Mesodermal cell (in vitro differentiated cells): ENCODE results near the gene AKAP17A.

Experiments used
- H3K27ac ChIP-seq: 2 replicates; pipeline ENCODE4 v1.7.0; 2013; ENCODE audit warnings: mild to moderate bottlenecking, low read depth, low read length, moderate library complexity; ENCODE audit not compliant: severe bottlenecking
- H3K36me3 ChIP-seq: 2 replicates; pipeline ENCODE4 v1.7.1; 2013; ENCODE audit warnings: mild to moderate bottlenecking, low read length, moderate library complexity; ENCODE audit not compliant: control insufficient read depth, insufficient read depth
- H3K4me1 ChIP-seq: one replicate; pipeline ENCODE4 v1.7.1; 2013; ENCODE audit warnings: mild to moderate bottlenecking, low read length; ENCODE audit not compliant: insufficient read depth, control insufficient read depth, poor library complexity, severe bottlenecking
- H3K4me3 ChIP-seq: 2 replicates; pipeline ENCODE4 v1.7.0; 2013; ENCODE audit warnings: low read length, control low read depth, mild to moderate bottlenecking; ENCODE audit not compliant: insufficient read depth, poor library complexity, severe bottlenecking; ENCODE audit errors: extremely low read depth
- H3K9me3 ChIP-seq: 2 replicates; pipeline ENCODE4 v1.7.1; 2013; ENCODE audit warnings: mild to moderate bottlenecking, low read length, moderate library complexity; ENCODE audit not compliant: control insufficient read depth
- WGBS, 2 experiments: methylation state at CpG; one replicate each; pipeline ENCODE4 v1.1.5; 2013; ENCODE audit warnings: missing lambda C conversion rate in 2 of 2; ENCODE audit not compliant: insufficient coverage in 2 of 2; 5-methylcytosine and 5-hydroxymethylcytosine counted together

The AKAP17A gene

GRCh38 chrX:1598021-1598875, 6.8 kb downstream of the AKAP17A start:
- Histone ChIP-seq H3K9me3 (no peaks in the 10 kb centered on the region), H3K4me3 (no peak overlapping the region), H3K4me1 (peaks cover 5% of the 10 kb centered on the region), H3K36me3 (peaks cover 98% of the 10 kb centered on the region), H3K27ac (no peak overlapping the region)
- 91 to 97% methylated on average over 39 to 44 of the region's 50 CpGs for WGBS, 2 experiments

GRCh38 chrX:1598876-1599790, 7.7 kb downstream of the AKAP17A start:
- no peaks in the 10 kb centered on the region for H3K9me3 ChIP-seq
- peaks cover 95% of the 10 kb centered on the region for H3K36me3 ChIP-seq
- H3K27ac ChIP-seq, result no peak overlapping the region
- H3K4me3 ChIP-seq, result no peak overlapping the region
- WGBS, 2 experiments, result 95 to 96% methylated on average over 51 to 57 of the region's 57 CpGs
- H3K4me1 ChIP-seq, result peaks cover 3% of the 10 kb centered on the region

GRCh38 chrX:1599791-1600405, 8.5 kb downstream of the AKAP17A start:
- Histone ChIP-seq H3K9me3 (no peaks in the 10 kb centered on the region), H3K27ac (no peak overlapping the region), H3K4me3 (no peak overlapping the region), H3K4me1 (peaks cover 3% of the 10 kb centered on the region), H3K36me3 (peaks cover 91% of the 10 kb centered on the region)
- WGBS, 2 experiments, result 95 to 96% methylated on average over 29 to 32 of the region's 36 CpGs

- Histone ChIP-seq H3K4me1 (peaks cover 3% of the 10 kb centered on the region), H3K27ac (no peak overlapping the region), H3K4me3 (no peak overlapping the region), H3K36me3 (peaks cover 85% of the 10 kb centered on the region), H3K9me3 (no peaks in the 10 kb centered on the region)
- WGBS, 2 experiments, result 95 to 96% methylated on average over 42 to 52 of the region's 52 CpGs
Measured at GRCh38 chrX:1600406-1601050, 9.1 kb downstream of the AKAP17A start.

GRCh38 chrX:1601051-1601767, 9.8 kb downstream of the AKAP17A start:
- no peak overlapping the region for H3K27ac ChIP-seq
- H3K4me1 ChIP-seq, result peaks cover 3% of the 10 kb centered on the region
- H3K4me3 ChIP-seq, result no peak overlapping the region
- H3K9me3 ChIP-seq, result no peaks in the 10 kb centered on the region
- 95% methylated on average over 49 to 58 of the region's 58 CpGs for WGBS, 2 experiments
- peaks cover 78% of the 10 kb centered on the region for H3K36me3 ChIP-seq

GRCh38 chrX:1601768-1602085, 10.3 kb downstream of the AKAP17A start:
- no peak overlapping the region for H3K4me3 ChIP-seq

GRCh38 chrX:1602299-1602698, 10.9 kb downstream of the AKAP17A start:
- WGBS, 2 experiments, result 96 to 97% methylated on average over 8 to 10 of the region's 12 CpGs
- peaks cover under 1% of the 10 kb centered on the region for H3K4me1 ChIP-seq
- H3K4me3 ChIP-seq, result no peak overlapping the region
- H3K27ac ChIP-seq, result no peak overlapping the region
- peaks cover 69% of the 10 kb centered on the region for H3K36me3 ChIP-seq
- no peaks in the 10 kb centered on the region for H3K9me3 ChIP-seq

More at GRCh38 chrX:1601768-1602085, 10.3 kb downstream of the AKAP17A start:
- no peak overlapping the region for H3K27ac ChIP-seq
- H3K36me3 ChIP-seq, result peaks cover 75% of the 10 kb centered on the region
- WGBS, 2 experiments, result 92 to 93% methylated on average over 15 of the region's 15 CpGs
- H3K4me1 ChIP-seq, result peaks cover 3% of the 10 kb centered on the region
- H3K9me3 ChIP-seq, result no peaks in the 10 kb centered on the region

- no peaks in the 10 kb centered on the region for H3K4me1 ChIP-seq
- no peaks in the 10 kb centered on the region for H3K9me3 ChIP-seq
- H3K36me3 ChIP-seq, result peaks cover 27% of the 10 kb centered on the region
- H3K4me3 ChIP-seq, result no peak overlapping the region
- WGBS, 2 experiments, result 98 to 99% methylated on average over 8 to 9 of the region's 11 CpGs
- H3K27ac ChIP-seq, result no peak overlapping the region
Measured at GRCh38 chrX:1606496-1606895, 15.1 kb downstream of the AKAP17A start.

- no peaks in the 10 kb centered on the region for H3K4me1 ChIP-seq
- no peak overlapping the region for H3K4me3 ChIP-seq
- peaks cover 2% of the 10 kb centered on the region for H3K36me3 ChIP-seq
- no peaks in the 10 kb centered on the region for H3K9me3 ChIP-seq
- WGBS, 2 experiments, result 91 to 94% methylated on average over 10 of the region's 11 CpGs
- no peak overlapping the region for H3K27ac ChIP-seq
Measured at GRCh38 chrX:1609311-1609710, 17.9 kb downstream of the AKAP17A start.

GRCh38 chrX:1609762-1610161, 18.4 kb downstream of the AKAP17A start:
- WGBS, 2 experiments, result 85 to 92% methylated on average over 4 to 6 of the region's 10 CpGs
- Histone ChIP-seq H3K36me3 (no peaks in the 10 kb centered on the region), H3K27ac (no peak overlapping the region), H3K4me3 (no peak overlapping the region), H3K9me3 (no peaks in the 10 kb centered on the region), H3K4me1 (no peaks in the 10 kb centered on the region)
